Skeletal muscle tissue (tissue), 4 donors: ENCODE measurements around the gene KCNAB2. TPM values are rescaled to one million over a fixed set of nuclear protein-coding genes. Genes with fewer than 3 reads are reported as not detected.

Experiments
- H3K27ac ChIP-seq: one replicate; pipeline ENCODE4 v1.7.0; 2013; ENCODE audit warnings: mild to moderate bottlenecking, low read depth, low read length, inconsistent platforms
- H3K27me3 ChIP-seq, 3 donors: one replicate each; pipeline ENCODE4 v1.7.0; 2013; ENCODE audit warnings: low read length in 3 of 3; ENCODE audit not compliant: control insufficient read depth in 3 of 3, insufficient read depth in 3 of 3
- H3K36me3 ChIP-seq, 3 donors: one replicate each; pipeline ENCODE4 v1.7.0; 2013; ENCODE audit warnings: low read length in 3 of 3; ENCODE audit not compliant: control insufficient read depth in 3 of 3, insufficient read depth in 3 of 3
- H3K4me1 ChIP-seq, 3 donors: one replicate each; pipeline ENCODE4 v1.7.0; 2013; ENCODE audit warnings: low read length in 3 of 3, mild to moderate bottlenecking in 3 of 3; ENCODE audit not compliant: control insufficient read depth in 3 of 3, insufficient read depth in 3 of 3
- H3K4me3 ChIP-seq, 3 donors: one replicate each; pipeline ENCODE4 v1.7.0; 2013; ENCODE audit warnings: low read length in 3 of 3
- H3K9ac ChIP-seq, 3 donors: one replicate each; pipeline ENCODE4 v1.7.0; 2013; ENCODE audit warnings: low read length in 3 of 3, mild to moderate bottlenecking in 3 of 3, moderate library complexity in 2 of 3, low read depth in 1 of 3
- H3K9me3 ChIP-seq, 3 donors: one replicate each; pipeline ENCODE4 v1.7.0; 2013; ENCODE audit warnings: low read length in 3 of 3; ENCODE audit not compliant: control insufficient read depth in 3 of 3
- total RNA-seq: library from RNA; depleted of rRNA; stranded (reverse); fragments of >200 nt; gene quantifications from one replicate; pipeline ENCODE4 v1.2.3, GENCODE V29; 2014
- donor health status: Osteomylitis.

Gene KCNAB2
- total RNA-seq, 1 donor from 2014 or later, result 2.6 TPM

- peaks cover 13 to 27% (median 20%) of the 10 kb centered on the region in 3 donors for H3K27me3 ChIP-seq
- H3K9me3 ChIP-seq, result no peaks in the 10 kb centered on the region
- no peak overlapping the region for H3K4me3 ChIP-seq
- H3K4me1 ChIP-seq, result peaks cover 7 to 13% (median 8%) of the 10 kb centered on the region in 3 donors
- no peak overlapping the region for H3K9ac ChIP-seq
- no peaks in the 10 kb centered on the region for H3K36me3 ChIP-seq
- no peak overlapping the region for H3K27ac ChIP-seq
Observed at GRCh38 chr1:6065093-6065858, 19.6 kb downstream of the KCNAB2 start.

GRCh38 chr1:6066680-6067079 is 21.0 kb downstream of the KCNAB2 start:
- H3K36me3 ChIP-seq, result no peaks in the 10 kb centered on the region
- peaks cover 7 to 13% (median 8%) of the 10 kb centered on the region in 3 donors for H3K4me1 ChIP-seq
- H3K9me3 ChIP-seq, result no peaks in the 10 kb centered on the region
- H3K9ac ChIP-seq, result no peak overlapping the region
- peaks cover 19 to 27% (median 26%) of the 10 kb centered on the region in 3 donors for H3K27me3 ChIP-seq
- H3K4me3 ChIP-seq, result no peak overlapping the region
- H3K27ac ChIP-seq, result no peak overlapping the region

GRCh38 chr1:6068073-6068472 is 22.4 kb downstream of the KCNAB2 start:
- Histone ChIP-seq H3K27me3 (peaks cover 24 to 30% (median 26%) of the 10 kb centered on the region in 3 donors), H3K36me3 (no peaks in the 10 kb centered on the region), H3K4me3 (no peak overlapping the region), H3K27ac (no peak overlapping the region), H3K9ac (no peak overlapping the region), H3K9me3 (no peaks in the 10 kb centered on the region), H3K4me1 (peaks cover 7 to 13% (median 8%) of the 10 kb centered on the region in 3 donors)

DNA sequence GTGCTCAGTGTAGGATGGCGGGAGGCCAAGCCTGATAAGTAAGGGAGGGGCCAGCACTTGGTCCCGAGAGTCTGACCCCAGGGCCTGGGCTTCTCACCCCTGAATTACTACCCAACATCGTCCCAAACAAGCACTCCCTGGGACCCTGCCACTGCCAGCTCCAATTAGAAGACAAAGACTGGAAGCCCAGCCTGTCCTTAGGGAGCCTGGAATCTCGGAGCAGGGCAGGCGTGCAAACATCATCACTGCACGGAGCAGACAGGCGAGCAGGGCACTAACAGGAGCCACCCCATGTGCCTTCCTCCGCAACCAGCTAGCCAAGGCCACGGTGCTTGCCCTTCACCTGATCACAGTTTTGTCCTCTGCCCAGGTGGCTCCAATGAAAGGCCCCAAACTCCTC is 23.2 kb downstream of the KCNAB2 start:
- no peak overlapping the region for H3K4me3 ChIP-seq
- peaks cover 7 to 13% (median 8%) of the 10 kb centered on the region in 3 donors for H3K4me1 ChIP-seq
- no peak overlapping the region for H3K9ac ChIP-seq
- H3K27ac ChIP-seq, result no peak overlapping the region
- peaks cover 22 to 36% (median 23%) of the 10 kb centered on the region in 3 donors for H3K27me3 ChIP-seq
- no peaks in the 10 kb centered on the region for H3K36me3 ChIP-seq
- no peaks in the 10 kb centered on the region for H3K9me3 ChIP-seq

- H3K4me1 ChIP-seq, result peaks cover 6 to 9% (median 7%) of the 10 kb centered on the region in 3 donors
- H3K9ac ChIP-seq, result no peak overlapping the region
- peaks cover 19 to 32% (median 20%) of the 10 kb centered on the region in 3 donors for H3K27me3 ChIP-seq
- no peaks in the 10 kb centered on the region for H3K9me3 ChIP-seq
- H3K4me3 ChIP-seq, result no peak overlapping the region
- no peak overlapping the region for H3K27ac ChIP-seq
- no peaks in the 10 kb centered on the region for H3K36me3 ChIP-seq
Observed at GRCh38 chr1:6069573-6069972, 23.9 kb downstream of the KCNAB2 start.

- peaks cover 0 to 4% (median 0%) of the 10 kb centered on the region in 3 donors for H3K4me1 ChIP-seq
- no peaks in the 10 kb centered on the region for H3K9me3 ChIP-seq
- H3K27ac ChIP-seq, result no peak overlapping the region
- H3K27me3 ChIP-seq, result peaks cover 10 to 30% (median 18%) of the 10 kb centered on the region in 3 donors
- no peak overlapping the region for H3K4me3 ChIP-seq
- H3K9ac ChIP-seq, result no peak overlapping the region
- H3K36me3 ChIP-seq, result no peaks in the 10 kb centered on the region
Observed at GRCh38 chr1:6070450-6070974, 24.8 kb downstream of the KCNAB2 start.

DNA sequence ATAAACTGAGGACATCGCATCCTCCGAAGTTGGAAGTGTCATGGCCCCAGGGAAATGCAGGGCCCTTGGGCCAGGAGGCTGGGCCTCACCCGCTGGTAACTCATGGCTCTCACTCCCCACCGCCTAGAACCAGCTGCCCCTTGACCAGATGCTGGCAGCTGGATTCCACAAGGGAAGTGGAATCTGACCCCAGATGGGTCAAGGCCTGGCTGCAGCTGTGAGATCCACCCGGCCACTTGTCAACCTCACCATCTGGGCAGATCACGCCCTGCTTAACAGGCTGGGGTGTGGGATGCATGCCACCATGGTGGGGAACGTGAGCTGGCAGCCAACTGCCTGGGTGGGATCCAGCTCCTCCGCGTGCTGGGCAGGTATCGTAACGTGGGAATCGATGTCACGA is 25.5 kb downstream of the KCNAB2 start:
- no peaks in the 10 kb centered on the region for H3K9me3 ChIP-seq
- no peak overlapping the region for H3K9ac ChIP-seq
- H3K27ac ChIP-seq, result no peak overlapping the region
- H3K36me3 ChIP-seq, result no peaks in the 10 kb centered on the region
- H3K27me3 ChIP-seq, result peaks cover 3 to 24% (median 11%) of the 10 kb centered on the region in 3 donors
- H3K4me3 ChIP-seq, result no peak overlapping the region
- H3K4me1 ChIP-seq, result peaks cover 0 to 4% (median 0%) of the 10 kb centered on the region in 3 donors

- no peaks in the 10 kb centered on the region for H3K9me3 ChIP-seq
- no peak overlapping the region for H3K9ac ChIP-seq
- no peaks in the 10 kb centered on the region for H3K4me1 ChIP-seq
- no peak overlapping the region for H3K27ac ChIP-seq
- no peaks in the 10 kb centered on the region for H3K36me3 ChIP-seq
- peaks cover 2 to 24% (median 6%) of the 10 kb centered on the region in 3 donors for H3K27me3 ChIP-seq
- no peak overlapping the region for H3K4me3 ChIP-seq
Observed at GRCh38 chr1:6072774-6073479, 27.2 kb downstream of the KCNAB2 start.

DNA sequence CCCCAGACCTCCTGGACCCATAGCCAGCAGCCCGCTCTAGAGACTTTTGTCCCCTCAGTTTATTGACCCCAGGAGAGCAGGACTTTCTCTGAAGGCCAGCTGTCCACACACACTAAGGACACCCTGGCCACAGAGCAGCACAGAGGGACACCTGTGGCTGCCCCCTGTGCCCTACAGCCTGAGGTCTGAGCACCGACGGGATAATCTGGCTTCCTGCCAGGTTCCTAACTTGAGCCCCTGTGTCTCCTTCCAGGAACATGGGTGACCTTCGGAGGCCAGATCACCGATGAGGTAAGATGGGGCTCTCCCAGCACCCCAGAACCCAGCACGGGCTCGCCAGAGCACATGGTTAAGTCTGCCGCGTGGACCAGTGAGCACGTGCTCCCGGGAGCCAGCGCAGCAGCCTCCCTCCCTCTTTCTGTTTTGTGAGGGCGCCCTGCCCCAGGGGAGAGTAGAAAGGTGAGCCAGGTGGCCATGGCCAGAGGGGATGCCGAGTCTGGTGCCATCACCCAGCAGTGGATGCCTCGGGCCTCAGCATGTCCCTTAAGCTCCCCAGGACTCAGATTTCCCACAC is 27.9 kb downstream of the KCNAB2 start:
- no peak overlapping the region for H3K4me3 ChIP-seq
- no peaks in the 10 kb centered on the region for H3K4me1 ChIP-seq
- no peaks in the 10 kb centered on the region for H3K9me3 ChIP-seq
- H3K27me3 ChIP-seq, result peaks cover 2 to 24% (median 6%) of the 10 kb centered on the region in 3 donors
- no peaks in the 10 kb centered on the region for H3K36me3 ChIP-seq
- no peak overlapping the region for H3K9ac ChIP-seq
- H3K27ac ChIP-seq, result no peak overlapping the region
